Amygdala (tissue), 56 donors: ENCODE measurements around the gene SCN8A.

ENCODE experiments used
- DNase-seq, 56 donors: peaks; one replicate each; lab custom pipeline; 2025; lab: John Stamatoyannopoulos, UW

The SCN8A gene

GRCh38 chr12:51702587-51702986, 111.6 kb downstream of the SCN8A start:
- DNase-seq = no peak

GRCh38 chr12:51705450-51705849, 114.4 kb downstream of the SCN8A start:
- no peak for DNase-seq

GRCh38 chr12:51706206-51706605, 115.2 kb downstream of the SCN8A start:
- DNase-seq = no peak

GRCh38 chr12:51714666-51715065, 123.6 kb downstream of the SCN8A start:
- no peak for DNase-seq

GRCh38 chr12:51717326-51717925, 126.4 kb downstream of the SCN8A start:
- DNase-seq = no peak

GRCh38 chr12:51721282-51721940, 130.4 kb downstream of the SCN8A start:
- DNase-seq = peak in 33 of 56 donors; percentile 1 to 52 (median 10)

GRCh38 chr12:51722431-51722830, 131.4 kb downstream of the SCN8A start:
- no peak for DNase-seq

GRCh38 chr12:51726161-51726560, 135.1 kb downstream of the SCN8A start:
- no peak for DNase-seq

GRCh38 chr12:51726931-51727330, 135.9 kb downstream of the SCN8A start:
- DNase-seq = no peak

- DNase-seq = no peak
Observed at GRCh38 chr12:51729331-51729730, 138.3 kb downstream of the SCN8A start.

GRCh38 chr12:51730745-51731144, 139.7 kb downstream of the SCN8A start:
- DNase-seq = no peak

- no peak for DNase-seq
Observed at GRCh38 chr12:51740536-51740935, 149.5 kb downstream of the SCN8A start.

GRCh38 chr12:51744235-51744634, 153.2 kb downstream of the SCN8A start:
- DNase-seq = no peak

- no peak for DNase-seq
Observed at GRCh38 chr12:51744957-51745356, 153.9 kb downstream of the SCN8A start.

GRCh38 chr12:51746416-51746815, 155.4 kb downstream of the SCN8A start:
- peak in 1 of 56 donors; percentile 7 for DNase-seq

- no peak for DNase-seq
Observed at GRCh38 chr12:51748235-51748634, 157.2 kb downstream of the SCN8A start.

GRCh38 chr12:51749206-51749985, 158.4 kb downstream of the SCN8A start:
- DNase-seq = peak in 28 of 56 donors; percentile 3 to 78 (median 26)

- DNase-seq = no peak
Observed at GRCh38 chr12:51749986-51750317, 158.9 kb downstream of the SCN8A start.

GRCh38 chr12:51751661-51752060, 160.6 kb downstream of the SCN8A start:
- peak in 50 of 56 donors; percentile 3 to 83 (median 42) for DNase-seq

- DNase-seq = peak in 55 of 56 donors; percentile 4 to 94 (median 71)
Observed at GRCh38 chr12:51752234-51752889, 161.3 kb downstream of the SCN8A start.
